DOHH2 (cell line): Measurements from ENCODE around the gene HSPE1.

ENCODE experiments used
- H3F3A ChIP-seq: fragments of 200-600 bp; sonication (generic), shearing (Covaris generic); 2 replicates; pipeline ENCODE4 v1.6.0; 2016; ENCODE audit warnings: antibody characterized with exemption, mild to moderate bottlenecking; ENCODE audit not compliant: control insufficient read depth, insufficient read depth
- H3K27ac ChIP-seq: fragments of 200-600 bp; sonication (generic); 2 replicates; pipeline ENCODE4 v1.5.1; 2014; ENCODE audit warnings: low read depth, mild to moderate bottlenecking, low read length, moderate library complexity
- H3K27me3 ChIP-seq: fragments of 200-600 bp; sonication (generic); 2 replicates; pipeline ENCODE4 v1.6.1; 2014; ENCODE audit warnings: mild to moderate bottlenecking, low read length, mixed read lengths; ENCODE audit not compliant: control insufficient read depth
- H3K36me3 ChIP-seq: fragments of 200-600 bp; sonication (generic); 2 replicates; pipeline ENCODE4 v1.6.1; 2014; ENCODE audit warnings: mild to moderate bottlenecking, low read length, moderate library complexity, mixed read lengths; ENCODE audit not compliant: control insufficient read depth
- H3K4me1 ChIP-seq: fragments of 200-600 bp; sonication (generic); 2 replicates; pipeline ENCODE4 v1.6.1; 2014; ENCODE audit warnings: mild to moderate bottlenecking, low read length, mixed read lengths; ENCODE audit not compliant: control insufficient read depth
- H3K4me2 ChIP-seq: fragments of 200-600 bp; sonication (generic); 2 replicates; pipeline ENCODE4 v1.6.0; 2014; ENCODE audit warnings: mild to moderate bottlenecking, low read length, moderate library complexity
- H3K4me3 ChIP-seq: fragments of 200-600 bp; sonication (generic); 2 replicates; pipeline ENCODE4 v1.5.1; 2014; ENCODE audit warnings: mild to moderate bottlenecking, low read length, mixed read lengths
- H3K79me2 ChIP-seq: fragments of 200-600 bp; sonication (generic); 2 replicates; pipeline ENCODE4 v1.6.1; 2014; ENCODE audit warnings: mild to moderate bottlenecking, low read length, mixed read lengths; ENCODE audit not compliant: control insufficient read depth
- H3K9me2 ChIP-seq: fragments of 200-600 bp; sonication (generic); replicated peaks from 2 replicates; pipeline ENCODE4 v1.6.1; 2014; ENCODE audit warnings: mild to moderate bottlenecking, low read length, mixed read lengths; ENCODE audit not compliant: control insufficient read depth
- H3K9me3 ChIP-seq: fragments of 200-600 bp; sonication (generic); 2 replicates; pipeline ENCODE4 v1.6.1; 2014; ENCODE audit warnings: antibody characterized with exemption, low read length, mixed read lengths; ENCODE audit not compliant: control insufficient read depth, insufficient read depth
- H4K20me1 ChIP-seq: fragments of 200-600 bp; sonication (generic); 2 replicates; pipeline ENCODE4 v1.6.0; 2014; ENCODE audit warnings: low read depth, mild to moderate bottlenecking, antibody characterized with exemption, low read length, moderate library complexity; ENCODE audit not compliant: control insufficient read depth, insufficient read depth
- EZH2phosphoT487 ChIP-seq: fragments of 200-600 bp; sonication (generic); IDR thresholded peaks from 2 replicates; pipeline ENCODE4 v1.6.1; 2017; ENCODE audit warnings: borderline replicate concordance, mild to moderate bottlenecking, antibody characterized with exemption, low read length, moderate library complexity, mixed read lengths
- TF ChIP-seq, protein P1 (sequence below): fragments of 200-600 bp; sonication (generic); IDR thresholded peaks from one replicate; pipeline ENCODE4 v1.5.1; 2014; ENCODE audit warnings: antibody characterized with exemption, mild to moderate bottlenecking, low read depth, low read length; ENCODE audit not compliant: poor library complexity, severe bottlenecking

Gene HSPE1

GRCh38 chr2:197498235-197498936, 1.8 kb upstream of the HSPE1 start:
- TF ChIP-seq, protein P1, sequence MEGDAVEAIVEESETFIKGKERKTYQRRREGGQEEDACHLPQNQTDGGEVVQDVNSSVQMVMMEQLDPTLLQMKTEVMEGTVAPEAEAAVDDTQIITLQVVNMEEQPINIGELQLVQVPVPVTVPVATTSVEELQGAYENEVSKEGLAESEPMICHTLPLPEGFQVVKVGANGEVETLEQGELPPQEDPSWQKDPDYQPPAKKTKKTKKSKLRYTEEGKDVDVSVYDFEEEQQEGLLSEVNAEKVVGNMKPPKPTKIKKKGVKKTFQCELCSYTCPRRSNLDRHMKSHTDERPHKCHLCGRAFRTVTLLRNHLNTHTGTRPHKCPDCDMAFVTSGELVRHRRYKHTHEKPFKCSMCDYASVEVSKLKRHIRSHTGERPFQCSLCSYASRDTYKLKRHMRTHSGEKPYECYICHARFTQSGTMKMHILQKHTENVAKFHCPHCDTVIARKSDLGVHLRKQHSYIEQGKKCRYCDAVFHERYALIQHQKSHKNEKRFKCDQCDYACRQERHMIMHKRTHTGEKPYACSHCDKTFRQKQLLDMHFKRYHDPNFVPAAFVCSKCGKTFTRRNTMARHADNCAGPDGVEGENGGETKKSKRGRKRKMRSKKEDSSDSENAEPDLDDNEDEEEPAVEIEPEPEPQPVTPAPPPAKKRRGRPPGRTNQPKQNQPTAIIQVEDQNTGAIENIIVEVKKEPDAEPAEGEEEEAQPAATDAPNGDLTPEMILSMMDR, result no peak
- no peak for TF ChIP-seq EZH2phosphoT487
- no peaks in the 10 kb centered on the region for H3K9me3 ChIP-seq
- peaks cover 93% of the 10 kb centered on the region for H3K36me3 ChIP-seq
- peak overlapping the region; percentile 89 for H3K4me2 ChIP-seq
- peaks cover 40% of the 10 kb centered on the region for H3F3A ChIP-seq
- no peaks in the 10 kb centered on the region for H3K27me3 ChIP-seq
- no peaks in the 10 kb centered on the region for H3K9me2 ChIP-seq
- peaks cover 35% of the 10 kb centered on the region for H4K20me1 ChIP-seq
- peak overlapping the region; percentile 76 for H3K27ac ChIP-seq
- H3K4me1 ChIP-seq, result peaks cover 48% of the 10 kb centered on the region
- peak overlapping the region; percentile 74 for H3K4me3 ChIP-seq
- H3K79me2 ChIP-seq, result peaks cover 95% of the 10 kb centered on the region

DNA sequence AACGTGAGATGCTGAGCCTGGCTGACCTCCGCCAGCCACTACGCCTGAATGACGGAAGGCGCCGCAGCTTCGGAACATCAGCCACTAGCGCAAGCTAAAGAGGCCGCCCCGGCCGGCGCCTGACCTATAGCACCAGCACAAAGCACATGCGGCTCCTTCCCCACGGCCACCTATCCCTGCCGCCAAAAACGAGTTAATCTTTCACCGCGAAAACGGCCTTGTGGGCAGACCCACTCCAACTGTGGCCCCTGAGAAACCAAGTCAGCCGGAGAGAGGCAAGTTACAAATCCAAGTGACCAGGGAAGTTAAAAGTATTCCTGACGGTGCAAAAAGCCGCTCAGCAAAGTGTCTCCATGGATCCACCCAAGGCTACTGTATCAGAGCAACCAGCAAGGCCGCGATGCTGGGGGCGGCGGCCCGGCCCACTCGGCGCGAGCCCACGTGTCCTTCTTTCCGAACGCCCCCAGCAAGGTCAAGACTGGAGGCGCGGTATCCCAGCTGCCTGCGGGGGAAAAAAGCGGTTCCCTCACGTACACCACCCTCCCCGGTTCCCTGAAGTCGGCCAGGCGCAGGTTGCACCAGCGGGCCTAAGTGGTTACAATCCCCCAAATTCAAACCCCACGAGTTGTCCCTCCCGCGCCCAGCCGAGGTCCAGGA, 1.1 kb upstream of the HSPE1 start:
- H3F3A ChIP-seq, result peaks cover 43% of the 10 kb centered on the region
- no peaks in the 10 kb centered on the region for H3K9me3 ChIP-seq
- no peak for TF ChIP-seq EZH2phosphoT487
- TF ChIP-seq, protein P1, result no peak
- peak overlapping the region; percentile 76 for H3K27ac ChIP-seq
- H3K36me3 ChIP-seq, result peaks cover 93% of the 10 kb centered on the region
- peaks cover 48% of the 10 kb centered on the region for H3K4me1 ChIP-seq
- no peaks in the 10 kb centered on the region for H3K27me3 ChIP-seq
- peaks cover 35% of the 10 kb centered on the region for H4K20me1 ChIP-seq
- H3K4me3 ChIP-seq, result peak overlapping the region; percentile 74
- H3K4me2 ChIP-seq, result peak overlapping the region; percentile 89
- peaks cover 95% of the 10 kb centered on the region for H3K79me2 ChIP-seq
- H3K9me2 ChIP-seq, result no peaks in the 10 kb centered on the region

GRCh38 chr2:197500503-197501131, 438 bp downstream of the HSPE1 start:
- H3K27ac ChIP-seq, result peak overlapping the region; percentile 76
- peak overlapping the region; percentile 74 for H3K4me3 ChIP-seq
- H3K79me2 ChIP-seq, result peaks cover 87% of the 10 kb centered on the region
- H3K9me3 ChIP-seq, result no peaks in the 10 kb centered on the region
- no peaks in the 10 kb centered on the region for H3K27me3 ChIP-seq
- no peaks in the 10 kb centered on the region for H3K9me2 ChIP-seq
- TF ChIP-seq EZH2phosphoT487, result no peak
- TF ChIP-seq, protein P1, result no peak
- H4K20me1 ChIP-seq, result peaks cover 32% of the 10 kb centered on the region
- H3K36me3 ChIP-seq, result peaks cover 89% of the 10 kb centered on the region
- peak overlapping the region; percentile 89 for H3K4me2 ChIP-seq
- peaks cover 46% of the 10 kb centered on the region for H3K4me1 ChIP-seq
- peaks cover 44% of the 10 kb centered on the region for H3F3A ChIP-seq
